IPS DF 6.9 (cell line): ENCODE measurements around the gene FANCI.

Source experiments
- DNase-seq: peaks from one replicate; pipeline ENCODE4 v3.0.0-alpha.2; 2013; ENCODE audit warnings: low read depth, low spot score
- H3K27ac ChIP-seq: one replicate; pipeline ENCODE4 v1.5.1; 2013; ENCODE audit warnings: low read length, control low read depth
- H3K27me3 ChIP-seq: 2 replicates; pipeline ENCODE4 v1.6.1; 2013; ENCODE audit warnings: mild to moderate bottlenecking, low read length; ENCODE audit not compliant: control insufficient read depth, insufficient read depth
- H3K36me3 ChIP-seq: 2 replicates; pipeline ENCODE4 v1.6.1; 2013; ENCODE audit warnings: low read length; ENCODE audit not compliant: control insufficient read depth, insufficient read depth
- H3K4me1 ChIP-seq: 2 replicates; pipeline ENCODE4 v1.6.1; 2013; ENCODE audit warnings: low read length; ENCODE audit not compliant: control insufficient read depth, insufficient read depth
- H3K4me3 ChIP-seq: 2 replicates; pipeline ENCODE4 v1.5.1; 2013; ENCODE audit warnings: mild to moderate bottlenecking, low read length
- H3K9me3 ChIP-seq: 2 replicates; pipeline ENCODE4 v1.6.1; 2013; ENCODE audit warnings: low read length, inconsistent platforms; ENCODE audit not compliant: control insufficient read depth, insufficient read depth
- WGBS: extraction: QIAGEN DNeasy Blood & Tissue Kit; methylation state at CpG from one replicate; pipeline ENCODE4 v1.1.7; 2013; ENCODE audit warnings: mixed read lengths, missing lambda C conversion rate; ENCODE audit not compliant: insufficient read length, insufficient coverage; 5-methylcytosine and 5-hydroxymethylcytosine counted together

Gene FANCI

GRCh38 chr15:89360294-89360971, 116.7 kb downstream of the FANCI start:
- WGBS = no CpG with 5 or more reads among the region's 31 CpGs
- no peak overlapping the region for H3K4me3 ChIP-seq
- peaks cover 1% of the 10 kb centered on the region; the same call in 1 of the 2 replicates for H3K4me1 ChIP-seq
- H3K9me3 ChIP-seq = no peaks in the 10 kb centered on the region
- H3K27ac ChIP-seq = no peak overlapping the region
- no peaks in the 10 kb centered on the region for H3K36me3 ChIP-seq
- no peak for DNase-seq
- H3K27me3 ChIP-seq = peaks cover 78% of the 10 kb centered on the region

- Histone ChIP-seq H3K36me3 (no peaks in the 10 kb centered on the region), H3K4me3 (no peak overlapping the region), H3K27ac (no peak overlapping the region), H3K4me1 (0 out of 2 replicates have a peak, but pooled peaks cover 1% of the 10 kb centered on the region), H3K27me3 (peaks cover 90% of the 10 kb centered on the region), H3K9me3 (no peaks in the 10 kb centered on the region)
- DNase-seq = no peak
- WGBS = no CpG with 5 or more reads among the region's 41 CpGs
These were observed 117.8 kb downstream of the FANCI start for GRCh38 chr15:89361451-89362202.

- no peaks in the 10 kb centered on the region for H3K36me3 ChIP-seq
- no CpG with 5 or more reads among the region's 73 CpGs for WGBS
- H3K9me3 ChIP-seq = no peaks in the 10 kb centered on the region
- H3K4me3 ChIP-seq = no peak overlapping the region
- H3K27me3 ChIP-seq = peaks cover 94% of the 10 kb centered on the region
- 0 out of 2 replicates have a peak, but pooled peaks cover 1% of the 10 kb centered on the region for H3K4me1 ChIP-seq
- DNase-seq = no peak
- H3K27ac ChIP-seq = no peak overlapping the region
These were observed 118.7 kb downstream of the FANCI start for GRCh38 chr15:89362203-89363101.

- no peak overlapping the region for H3K4me3 ChIP-seq
- DNase-seq = no peak
These were observed 119.4 kb downstream of the FANCI start for GRCh38 chr15:89363133-89363532.

GRCh38 chr15:89363770-89364169, 120.0 kb downstream of the FANCI start:
- no peaks in the 10 kb centered on the region for H3K36me3 ChIP-seq
- no peak overlapping the region for H3K27ac ChIP-seq
- no CpG with 5 or more reads among the region's 4 CpGs for WGBS
- peaks cover 4% of the 10 kb centered on the region; the same call in 1 of the 2 replicates for H3K4me1 ChIP-seq
- peaks cover 97% of the 10 kb centered on the region for H3K27me3 ChIP-seq
- no peak for DNase-seq
- no peaks in the 10 kb centered on the region for H3K9me3 ChIP-seq
- H3K4me3 ChIP-seq = no peak overlapping the region

More at GRCh38 chr15:89363133-89363532, 119.4 kb downstream of the FANCI start:
- Histone ChIP-seq H3K4me1 (peaks cover 4% of the 10 kb centered on the region; the same call in 1 of the 2 replicates), H3K9me3 (no peaks in the 10 kb centered on the region), H3K27me3 (peaks cover 94% of the 10 kb centered on the region), H3K36me3 (no peaks in the 10 kb centered on the region), H3K27ac (no peak overlapping the region)
- no CpG with 5 or more reads among the region's 6 CpGs for WGBS

- Histone ChIP-seq H3K4me3 (no peak overlapping the region), H3K4me1 (peaks cover 4% of the 10 kb centered on the region; the same call in 1 of the 2 replicates), H3K27ac (no peak overlapping the region), H3K9me3 (no peaks in the 10 kb centered on the region), H3K27me3 (peaks cover 98% of the 10 kb centered on the region), H3K36me3 (no peaks in the 10 kb centered on the region)
- WGBS = no CpG with 5 or more reads among the region's 6 CpGs
- DNase-seq = no peak
These were observed 120.6 kb downstream of the FANCI start for GRCh38 chr15:89364341-89364740.

- peaks cover 98% of the 10 kb centered on the region for H3K27me3 ChIP-seq
These were observed 121.1 kb downstream of the FANCI start for GRCh38 chr15:89364741-89365450.

GRCh38 chr15:89365462-89366065, 121.8 kb downstream of the FANCI start:
- Histone ChIP-seq H3K27me3 (peaks cover 98% of the 10 kb centered on the region), H3K9me3 (no peaks in the 10 kb centered on the region), H3K4me1 (peaks cover 7% of the 10 kb centered on the region), H3K4me3 (no peak overlapping the region), H3K36me3 (no peaks in the 10 kb centered on the region), H3K27ac (no peak overlapping the region)
- no peak for DNase-seq
- WGBS = no CpG with 5 or more reads among the region's 22 CpGs

More at GRCh38 chr15:89364741-89365450, 121.1 kb downstream of the FANCI start:
- no peaks in the 10 kb centered on the region for H3K9me3 ChIP-seq
- no peak overlapping the region for H3K27ac ChIP-seq
- DNase-seq = no peak
- H3K4me1 ChIP-seq = peaks cover 4% of the 10 kb centered on the region; the same call in 1 of the 2 replicates
- no peak overlapping the region for H3K4me3 ChIP-seq
- no CpG with 5 or more reads among the region's 13 CpGs for WGBS
- H3K36me3 ChIP-seq = no peaks in the 10 kb centered on the region
